ENCODE results near the gene ARFGAP1.
"Not testable (repeated sequence)": the region's sequence is repeated elsewhere in the genome, so short reads cannot be mapped to it uniquely, and the experiment has no call there.

Gene ARFGAP1

GRCh38 chr20:63241272-63241671 lies 31.3 kb upstream of the ARFGAP1 start:
- no peaks in the 10 kb centered on the region for H3K27me3 ChIP-seq (ENCODE audit: insufficient read depth, low read length)

GRCh38 chr20:63242736-63243135 lies 29.9 kb upstream of the ARFGAP1 start:
- Histone ChIP-seq H3K4me1 (ENCODE audit: control insufficient read depth, insufficient read depth, low read length, unreplicated experiment) (no peaks in the 10 kb centered on the region), H3K4me3 (ENCODE audit: low read depth, low read length) (no peak overlapping the region), H3K27me3 (ENCODE audit: insufficient read depth, low read length) (no peaks in the 10 kb centered on the region), H3K27ac (ENCODE audit: low read depth, low read length) (no peak overlapping the region), H2AFZ (ENCODE audit: low read length, unreplicated experiment) (no peak overlapping the region), H3K79me2 (ENCODE audit: control insufficient read depth, insufficient read depth, low read length, unreplicated experiment) (no peaks in the 10 kb centered on the region), H3K36me3 (ENCODE audit: insufficient read depth, low read length) (no peaks in the 10 kb centered on the region)

More at GRCh38 chr20:63241272-63241671, 31.3 kb upstream of the ARFGAP1 start:
- no peaks in the 10 kb centered on the region for H3K79me2 ChIP-seq (ENCODE audit: control insufficient read depth, insufficient read depth, low read length, unreplicated experiment)
- H3K4me1 ChIP-seq (ENCODE audit: control insufficient read depth, insufficient read depth, low read length, unreplicated experiment), result no peaks in the 10 kb centered on the region
- no peaks in the 10 kb centered on the region for H3K36me3 ChIP-seq (ENCODE audit: insufficient read depth, low read length)
- H2AFZ ChIP-seq (ENCODE audit: low read length, unreplicated experiment), result no peak overlapping the region
- H3K27ac ChIP-seq (ENCODE audit: low read depth, low read length), result no peak overlapping the region
- H3K4me3 ChIP-seq (ENCODE audit: low read depth, low read length), result no peak overlapping the region

- H3K4me1 ChIP-seq (ENCODE audit: control insufficient read depth, insufficient read depth, low read length, unreplicated experiment), result no peaks in the 10 kb centered on the region
- no peak overlapping the region for H2AFZ ChIP-seq (ENCODE audit: low read length, unreplicated experiment)
- no peaks in the 10 kb centered on the region for H3K36me3 ChIP-seq (ENCODE audit: insufficient read depth, low read length)
- no peaks in the 10 kb centered on the region for H3K79me2 ChIP-seq (ENCODE audit: control insufficient read depth, insufficient read depth, low read length, unreplicated experiment)
- H3K27me3 ChIP-seq (ENCODE audit: insufficient read depth, low read length), result no peaks in the 10 kb centered on the region
- H3K4me3 ChIP-seq (ENCODE audit: low read depth, low read length), result no peak overlapping the region
- H3K27ac ChIP-seq (ENCODE audit: low read depth, low read length), result no peak overlapping the region
Measured at GRCh38 chr20:63243604-63244247, 28.9 kb upstream of the ARFGAP1 start.

- Histone ChIP-seq H3K27me3 (ENCODE audit: insufficient read depth, low read length) (no peaks in the 10 kb centered on the region), H3K27ac (ENCODE audit: low read depth, low read length) (no peak overlapping the region), H3K36me3 (ENCODE audit: insufficient read depth, low read length) (no peaks in the 10 kb centered on the region), H3K4me1 (ENCODE audit: control insufficient read depth, insufficient read depth, low read length, unreplicated experiment) (no peaks in the 10 kb centered on the region), H3K79me2 (ENCODE audit: control insufficient read depth, insufficient read depth, low read length, unreplicated experiment) (no peaks in the 10 kb centered on the region), H2AFZ (ENCODE audit: low read length, unreplicated experiment) (no peak overlapping the region), H3K4me3 (ENCODE audit: low read depth, low read length) (no peak overlapping the region)
Measured at GRCh38 chr20:63244468-63244867, 28.1 kb upstream of the ARFGAP1 start.

GRCh38 chr20:63246490-63247288 lies 25.9 kb upstream of the ARFGAP1 start:
- Histone ChIP-seq H3K4me3 (ENCODE audit: low read depth, low read length) (no peak overlapping the region), H3K79me2 (ENCODE audit: control insufficient read depth, insufficient read depth, low read length, unreplicated experiment) (no peaks in the 10 kb centered on the region), H3K27ac (ENCODE audit: low read depth, low read length) (no peak overlapping the region), H3K36me3 (ENCODE audit: insufficient read depth, low read length) (no peaks in the 10 kb centered on the region), H3K4me1 (ENCODE audit: control insufficient read depth, insufficient read depth, low read length, unreplicated experiment) (no peaks in the 10 kb centered on the region), H2AFZ (ENCODE audit: low read length, unreplicated experiment) (no peak overlapping the region), H3K27me3 (ENCODE audit: insufficient read depth, low read length) (0 out of 2 replicates have a peak, but pooled peaks cover under 1% of the 10 kb centered on the region)

- H3K4me3 ChIP-seq (ENCODE audit: low read depth, low read length), result no peak overlapping the region
- no peaks in the 10 kb centered on the region for H3K36me3 ChIP-seq (ENCODE audit: insufficient read depth, low read length)
- H2AFZ ChIP-seq (ENCODE audit: low read length, unreplicated experiment), result no peak overlapping the region
- H3K4me1 ChIP-seq (ENCODE audit: control insufficient read depth, insufficient read depth, low read length, unreplicated experiment), result no peaks in the 10 kb centered on the region
- H3K27ac ChIP-seq (ENCODE audit: low read depth, low read length), result no peak overlapping the region
- H3K79me2 ChIP-seq (ENCODE audit: control insufficient read depth, insufficient read depth, low read length, unreplicated experiment), result no peaks in the 10 kb centered on the region
- peaks cover 11% of the 10 kb centered on the region for H3K27me3 ChIP-seq (ENCODE audit: insufficient read depth, low read length)
Measured at GRCh38 chr20:63247671-63248228, 24.9 kb upstream of the ARFGAP1 start.

- Histone ChIP-seq H3K79me2 (ENCODE audit: control insufficient read depth, insufficient read depth, low read length, unreplicated experiment) (no peaks in the 10 kb centered on the region), H3K4me1 (ENCODE audit: control insufficient read depth, insufficient read depth, low read length, unreplicated experiment) (no peaks in the 10 kb centered on the region), H3K27me3 (ENCODE audit: insufficient read depth, low read length) (peaks cover 23% of the 10 kb centered on the region), H3K36me3 (ENCODE audit: insufficient read depth, low read length) (no peaks in the 10 kb centered on the region), H3K4me3 (ENCODE audit: low read depth, low read length) (no peak overlapping the region), H2AFZ (ENCODE audit: low read length, unreplicated experiment) (no peak overlapping the region), H3K27ac (ENCODE audit: low read depth, low read length) (no peak overlapping the region)
Measured at GRCh38 chr20:63248835-63249591, 23.6 kb upstream of the ARFGAP1 start.

- no peak overlapping the region for H3K27ac ChIP-seq (ENCODE audit: low read depth, low read length)
- no peaks in the 10 kb centered on the region for H3K79me2 ChIP-seq (ENCODE audit: control insufficient read depth, insufficient read depth, low read length, unreplicated experiment)
Measured at GRCh38 chr20:63249891-63250290, 22.7 kb upstream of the ARFGAP1 start.

GRCh38 chr20:63251350-63251749 lies 21.3 kb upstream of the ARFGAP1 start:
- peaks cover 45% of the 10 kb centered on the region for H3K27me3 ChIP-seq (ENCODE audit: insufficient read depth, low read length)
- H3K4me3 ChIP-seq (ENCODE audit: low read depth, low read length); H3K27ac ChIP-seq (ENCODE audit: low read depth, low read length); H3K79me2 ChIP-seq (ENCODE audit: control insufficient read depth, insufficient read depth, low read length, unreplicated experiment); H3K4me1 ChIP-seq (ENCODE audit: control insufficient read depth, insufficient read depth, low read length, unreplicated experiment); H2AFZ ChIP-seq (ENCODE audit: low read length, unreplicated experiment); H3K36me3 ChIP-seq (ENCODE audit: insufficient read depth, low read length): not testable (repeated sequence)

More at GRCh38 chr20:63249891-63250290, 22.7 kb upstream of the ARFGAP1 start:
- Histone ChIP-seq H2AFZ (ENCODE audit: low read length, unreplicated experiment) (no peak overlapping the region), H3K4me1 (ENCODE audit: control insufficient read depth, insufficient read depth, low read length, unreplicated experiment) (no peaks in the 10 kb centered on the region), H3K4me3 (ENCODE audit: low read depth, low read length) (no peak overlapping the region), H3K27me3 (ENCODE audit: insufficient read depth, low read length) (peaks cover 30% of the 10 kb centered on the region), H3K36me3 (ENCODE audit: insufficient read depth, low read length) (no peaks in the 10 kb centered on the region)

GRCh38 chr20:63252284-63252711 lies 20.3 kb upstream of the ARFGAP1 start:
- H2AFZ ChIP-seq (ENCODE audit: low read length, unreplicated experiment), result no peak overlapping the region
- H3K27me3 ChIP-seq (ENCODE audit: insufficient read depth, low read length), result peaks cover 48% of the 10 kb centered on the region
- no peak overlapping the region for H3K4me3 ChIP-seq (ENCODE audit: low read depth, low read length)
- no peaks in the 10 kb centered on the region for H3K4me1 ChIP-seq (ENCODE audit: control insufficient read depth, insufficient read depth, low read length, unreplicated experiment)
- H3K27ac ChIP-seq (ENCODE audit: low read depth, low read length), result no peak overlapping the region
- no peaks in the 10 kb centered on the region for H3K79me2 ChIP-seq (ENCODE audit: control insufficient read depth, insufficient read depth, low read length, unreplicated experiment)
- H3K36me3 ChIP-seq (ENCODE audit: insufficient read depth, low read length), result no peaks in the 10 kb centered on the region
